ENCODE results near the gene LNX1.

LNX1 gene

DNA sequence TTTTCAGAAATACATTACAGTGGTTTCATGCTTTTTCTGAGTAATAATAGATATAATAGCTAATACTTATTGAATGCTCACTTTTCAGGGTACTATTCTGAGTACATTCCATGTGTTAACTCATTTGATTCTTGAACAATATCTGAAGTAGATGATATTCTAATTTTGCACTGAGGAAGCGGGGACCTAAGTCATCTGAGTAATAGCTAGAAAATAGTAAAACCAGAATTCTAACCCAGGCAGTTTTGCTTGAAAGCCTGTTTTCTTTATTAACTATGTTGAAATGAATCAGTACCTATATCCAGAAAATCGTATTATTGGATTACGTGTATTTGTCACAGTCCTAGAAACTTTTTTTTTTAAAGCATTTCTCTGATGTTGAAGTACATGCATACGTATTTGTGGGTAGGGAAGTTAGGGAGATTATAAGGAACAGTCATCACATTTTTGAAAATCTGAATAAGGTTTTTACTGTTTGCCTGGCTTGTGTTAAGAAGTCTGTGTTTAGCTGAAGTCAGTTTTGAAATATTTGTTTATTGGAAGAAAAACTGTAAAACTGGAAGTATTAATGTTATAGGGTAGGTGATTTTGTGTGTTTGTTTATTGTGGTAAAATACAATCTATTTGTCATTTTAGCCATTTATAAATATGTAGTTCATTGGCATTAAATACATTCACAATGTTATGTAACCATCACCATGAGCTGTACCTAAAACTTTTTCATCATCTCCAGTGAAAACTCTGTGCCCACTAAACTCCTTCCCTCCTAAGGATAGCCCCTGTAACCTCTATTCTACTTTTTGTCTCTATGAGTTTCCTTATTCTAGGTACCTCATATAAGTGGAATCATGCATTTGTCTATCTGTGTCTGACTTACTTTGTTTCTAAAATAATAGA lies 158.5 kb downstream of the LNX1 start:
- no peak for ATAC-seq
- TF ChIP-seq ESRRG (CRISPR knock-in tag; IDR thresholded peaks at IDR 0.05) (no peak), ZNF565 (CRISPR knock-in tag; conservative IDR thresholded peaks at IDR 0.05; ENCODE audit: low read depth) (no peak), GLIS3 (CRISPR knock-in tag; IDR thresholded peaks at IDR 0.05) (no peak), BACH2 (CRISPR knock-in tag; IDR thresholded peaks at IDR 0.05; ENCODE audit: borderline replicate concordance) (no peak), TCF4 (CRISPR knock-in tag; IDR thresholded peaks at IDR 0.05; ENCODE audit: borderline replicate concordance) (no peak), SNAI2 (CRISPR knock-in tag; IDR thresholded peaks at IDR 0.05) (no peak), ZNF8 (CRISPR knock-in tag; IDR thresholded peaks at IDR 0.05) (no peak), OSR1 (CRISPR knock-in tag; IDR thresholded peaks at IDR 0.05) (no peak), TOX (CRISPR knock-in tag; IDR thresholded peaks at IDR 0.05; ENCODE audit: borderline replicate concordance) (no peak), ZFP3 (CRISPR knock-in tag; IDR thresholded peaks at IDR 0.05) (no peak), PPARA (CRISPR knock-in tag; IDR thresholded peaks at IDR 0.05; ENCODE audit: borderline replicate concordance) (no peak), ISL1 (CRISPR knock-in tag; IDR thresholded peaks at IDR 0.05) (no peak), RARB (CRISPR knock-in tag; IDR thresholded peaks at IDR 0.05) (no peak), ZC3H10 (CRISPR knock-in tag; IDR thresholded peaks at IDR 0.05) (no peak)
- TF ChIP-seq, protein P1, sequence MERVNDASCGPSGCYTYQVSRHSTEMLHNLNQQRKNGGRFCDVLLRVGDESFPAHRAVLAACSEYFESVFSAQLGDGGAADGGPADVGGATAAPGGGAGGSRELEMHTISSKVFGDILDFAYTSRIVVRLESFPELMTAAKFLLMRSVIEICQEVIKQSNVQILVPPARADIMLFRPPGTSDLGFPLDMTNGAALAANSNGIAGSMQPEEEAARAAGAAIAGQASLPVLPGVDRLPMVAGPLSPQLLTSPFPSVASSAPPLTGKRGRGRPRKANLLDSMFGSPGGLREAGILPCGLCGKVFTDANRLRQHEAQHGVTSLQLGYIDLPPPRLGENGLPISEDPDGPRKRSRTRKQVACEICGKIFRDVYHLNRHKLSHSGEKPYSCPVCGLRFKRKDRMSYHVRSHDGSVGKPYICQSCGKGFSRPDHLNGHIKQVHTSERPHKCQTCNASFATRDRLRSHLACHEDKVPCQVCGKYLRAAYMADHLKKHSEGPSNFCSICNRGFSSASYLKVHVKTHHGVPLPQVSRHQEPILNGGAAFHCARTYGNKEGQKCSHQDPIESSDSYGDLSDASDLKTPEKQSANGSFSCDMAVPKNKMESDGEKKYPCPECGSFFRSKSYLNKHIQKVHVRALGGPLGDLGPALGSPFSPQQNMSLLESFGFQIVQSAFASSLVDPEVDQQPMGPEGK (CRISPR knock-in tag; IDR thresholded peaks at IDR 0.05; ENCODE audit: borderline replicate concordance): no peak
- TF ChIP-seq, protein P2, sequence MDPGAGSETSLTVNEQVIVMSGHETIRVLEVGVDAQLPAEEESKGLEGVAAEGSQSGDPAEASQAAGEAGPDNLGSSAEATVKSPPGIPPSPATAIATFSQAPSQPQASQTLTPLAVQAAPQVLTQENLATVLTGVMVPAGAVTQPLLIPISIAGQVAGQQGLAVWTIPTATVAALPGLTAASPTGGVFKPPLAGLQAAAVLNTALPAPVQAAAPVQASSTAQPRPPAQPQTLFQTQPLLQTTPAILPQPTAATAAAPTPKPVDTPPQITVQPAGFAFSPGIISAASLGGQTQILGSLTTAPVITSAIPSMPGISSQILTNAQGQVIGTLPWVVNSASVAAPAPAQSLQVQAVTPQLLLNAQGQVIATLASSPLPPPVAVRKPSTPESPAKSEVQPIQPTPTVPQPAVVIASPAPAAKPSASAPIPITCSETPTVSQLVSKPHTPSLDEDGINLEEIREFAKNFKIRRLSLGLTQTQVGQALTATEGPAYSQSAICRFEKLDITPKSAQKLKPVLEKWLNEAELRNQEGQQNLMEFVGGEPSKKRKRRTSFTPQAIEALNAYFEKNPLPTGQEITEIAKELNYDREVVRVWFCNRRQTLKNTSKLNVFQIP (CRISPR knock-in tag; IDR thresholded peaks at IDR 0.05; ENCODE audit: borderline replicate concordance, low read depth): no peak
- TF ChIP-seq, protein P3, sequence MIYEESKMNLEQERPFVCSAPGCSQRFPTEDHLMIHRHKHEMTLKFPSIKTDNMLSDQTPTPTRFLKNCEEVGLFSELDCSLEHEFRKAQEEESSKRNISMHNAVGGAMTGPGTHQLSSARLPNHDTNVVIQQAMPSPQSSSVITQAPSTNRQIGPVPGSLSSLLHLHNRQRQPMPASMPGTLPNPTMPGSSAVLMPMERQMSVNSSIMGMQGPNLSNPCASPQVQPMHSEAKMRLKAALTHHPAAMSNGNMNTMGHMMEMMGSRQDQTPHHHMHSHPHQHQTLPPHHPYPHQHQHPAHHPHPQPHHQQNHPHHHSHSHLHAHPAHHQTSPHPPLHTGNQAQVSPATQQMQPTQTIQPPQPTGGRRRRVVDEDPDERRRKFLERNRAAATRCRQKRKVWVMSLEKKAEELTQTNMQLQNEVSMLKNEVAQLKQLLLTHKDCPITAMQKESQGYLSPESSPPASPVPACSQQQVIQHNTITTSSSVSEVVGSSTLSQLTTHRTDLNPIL (CRISPR knock-in tag; IDR thresholded peaks at IDR 0.05; ENCODE audit: low read depth): no peak
- TF ChIP-seq, protein P4, sequence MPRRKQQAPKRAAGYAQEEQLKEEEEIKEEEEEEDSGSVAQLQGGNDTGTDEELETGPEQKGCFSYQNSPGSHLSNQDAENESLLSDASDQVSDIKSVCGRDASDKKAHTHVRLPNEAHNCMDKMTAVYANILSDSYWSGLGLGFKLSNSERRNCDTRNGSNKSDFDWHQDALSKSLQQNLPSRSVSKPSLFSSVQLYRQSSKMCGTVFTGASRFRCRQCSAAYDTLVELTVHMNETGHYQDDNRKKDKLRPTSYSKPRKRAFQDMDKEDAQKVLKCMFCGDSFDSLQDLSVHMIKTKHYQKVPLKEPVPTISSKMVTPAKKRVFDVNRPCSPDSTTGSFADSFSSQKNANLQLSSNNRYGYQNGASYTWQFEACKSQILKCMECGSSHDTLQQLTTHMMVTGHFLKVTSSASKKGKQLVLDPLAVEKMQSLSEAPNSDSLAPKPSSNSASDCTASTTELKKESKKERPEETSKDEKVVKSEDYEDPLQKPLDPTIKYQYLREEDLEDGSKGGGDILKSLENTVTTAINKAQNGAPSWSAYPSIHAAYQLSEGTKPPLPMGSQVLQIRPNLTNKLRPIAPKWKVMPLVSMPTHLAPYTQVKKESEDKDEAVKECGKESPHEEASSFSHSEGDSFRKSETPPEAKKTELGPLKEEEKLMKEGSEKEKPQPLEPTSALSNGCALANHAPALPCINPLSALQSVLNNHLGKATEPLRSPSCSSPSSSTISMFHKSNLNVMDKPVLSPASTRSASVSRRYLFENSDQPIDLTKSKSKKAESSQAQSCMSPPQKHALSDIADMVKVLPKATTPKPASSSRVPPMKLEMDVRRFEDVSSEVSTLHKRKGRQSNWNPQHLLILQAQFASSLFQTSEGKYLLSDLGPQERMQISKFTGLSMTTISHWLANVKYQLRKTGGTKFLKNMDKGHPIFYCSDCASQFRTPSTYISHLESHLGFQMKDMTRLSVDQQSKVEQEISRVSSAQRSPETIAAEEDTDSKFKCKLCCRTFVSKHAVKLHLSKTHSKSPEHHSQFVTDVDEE (CRISPR knock-in tag; IDR thresholded peaks at IDR 0.05): no peak
- TF ChIP-seq, protein P5, sequence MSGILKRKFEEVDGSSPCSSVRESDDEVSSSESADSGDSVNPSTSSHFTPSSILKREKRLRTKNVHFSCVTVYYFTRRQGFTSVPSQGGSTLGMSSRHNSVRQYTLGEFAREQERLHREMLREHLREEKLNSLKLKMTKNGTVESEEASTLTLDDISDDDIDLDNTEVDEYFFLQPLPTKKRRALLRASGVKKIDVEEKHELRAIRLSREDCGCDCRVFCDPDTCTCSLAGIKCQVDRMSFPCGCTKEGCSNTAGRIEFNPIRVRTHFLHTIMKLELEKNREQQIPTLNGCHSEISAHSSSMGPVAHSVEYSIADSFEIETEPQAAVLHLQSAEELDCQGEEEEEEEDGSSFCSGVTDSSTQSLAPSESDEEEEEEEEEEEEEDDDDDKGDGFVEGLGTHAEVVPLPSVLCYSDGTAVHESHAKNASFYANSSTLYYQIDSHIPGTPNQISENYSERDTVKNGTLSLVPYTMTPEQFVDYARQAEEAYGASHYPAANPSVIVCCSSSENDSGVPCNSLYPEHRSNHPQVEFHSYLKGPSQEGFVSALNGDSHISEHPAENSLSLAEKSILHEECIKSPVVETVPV (CRISPR knock-in tag; IDR thresholded peaks at IDR 0.05): no peak

DNA sequence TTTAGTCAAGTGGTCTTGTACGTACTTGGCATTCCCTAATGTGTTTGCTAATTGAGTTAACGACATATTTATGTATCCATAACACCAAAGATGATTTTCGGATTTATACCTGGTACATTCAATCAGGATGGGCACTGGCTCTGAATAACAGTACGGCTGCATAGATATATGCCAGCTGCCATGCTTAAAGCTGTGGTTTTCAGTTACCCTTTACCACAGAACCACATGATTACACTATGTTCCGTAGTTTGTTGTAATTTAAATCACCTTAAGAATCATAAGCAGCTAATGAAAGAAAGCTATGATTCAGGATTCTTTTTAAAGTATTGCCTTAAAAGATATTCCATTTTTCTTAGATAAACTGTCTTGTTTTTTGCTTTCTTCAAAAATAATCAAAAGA lies 160.2 kb downstream of the LNX1 start:
- no peak for ATAC-seq
- TF ChIP-seq TOX (CRISPR knock-in tag; IDR thresholded peaks at IDR 0.05; ENCODE audit: borderline replicate concordance) (no peak), CSDC2 (CRISPR knock-in tag; IDR thresholded peaks at IDR 0.05) (no peak), ZNF565 (CRISPR knock-in tag; conservative IDR thresholded peaks at IDR 0.05; ENCODE audit: low read depth) (no peak), RARB (CRISPR knock-in tag; IDR thresholded peaks at IDR 0.05) (no peak), ZFP3 (CRISPR knock-in tag; IDR thresholded peaks at IDR 0.05) (no peak), ESRRG (CRISPR knock-in tag; IDR thresholded peaks at IDR 0.05) (no peak), ARNTL (CRISPR knock-in tag; IDR thresholded peaks at IDR 0.05; ENCODE audit: borderline replicate concordance, low read depth) (no peak)
- TF ChIP-seq, protein P2 (CRISPR knock-in tag; IDR thresholded peaks at IDR 0.05; ENCODE audit: borderline replicate concordance, low read depth): no peak
- TF ChIP-seq, protein P5 (CRISPR knock-in tag; IDR thresholded peaks at IDR 0.05): no peak
- TF ChIP-seq, protein P4 (CRISPR knock-in tag; IDR thresholded peaks at IDR 0.05): no peak
